Limb (tissue), 2 donors: ENCODE results near the gene RANGAP1.

ENCODE experiments used
- DNase-seq, 2 donors: peaks; one replicate each; pipeline ENCODE4 v3.0.0-alpha.2; 2016; ENCODE audit errors: extremely low spot score in 2 of 2

RANGAP1 gene

GRCh38 chr22:41285820-41286638 is at the start of gene RANGAP1:
TSS of gene RANGAP1 (minus strand) at chr22:41286187. CDS start at chr22:41281044, 5,143 bp downstream.
- peak; percentile 98 to 99 for DNase-seq

GRCh38 chr22:41334951-41335635 is 49.1 kb upstream of the RANGAP1 start:
- DNase-seq, result no peak

GRCh38 chr22:41334215-41334614 is 48.2 kb upstream of the RANGAP1 start:
- DNase-seq, result no peak

GRCh38 chr22:41333806-41334205 is 47.8 kb upstream of the RANGAP1 start:
- DNase-seq, result no peak

- DNase-seq, result no peak
Measured at GRCh38 chr22:41332217-41332939, 46.4 kb upstream of the RANGAP1 start.

- DNase-seq, result no peak
Measured at GRCh38 chr22:41330169-41330568, 44.2 kb upstream of the RANGAP1 start.

- no peak for DNase-seq
Measured at GRCh38 chr22:41327124-41327523, 41.1 kb upstream of the RANGAP1 start.

GRCh38 chr22:41324821-41325528 is 39.0 kb upstream of the RANGAP1 start:
- no peak for DNase-seq

- no peak for DNase-seq
Measured at GRCh38 chr22:41320416-41321240, 34.6 kb upstream of the RANGAP1 start.

- no peak for DNase-seq
Measured at GRCh38 chr22:41315586-41315985, 29.6 kb upstream of the RANGAP1 start.

- no peak for DNase-seq
Measured at GRCh38 chr22:41314821-41315220, 28.8 kb upstream of the RANGAP1 start.

GRCh38 chr22:41311487-41311886 is 25.5 kb upstream of the RANGAP1 start:
- no peak for DNase-seq

GRCh38 chr22:41310336-41310735 is 24.3 kb upstream of the RANGAP1 start:
- DNase-seq, result no peak

- DNase-seq, result no peak
Measured at GRCh38 chr22:41308544-41308947, 22.6 kb upstream of the RANGAP1 start.

- no peak for DNase-seq
Measured at GRCh38 chr22:41308054-41308453, 22.1 kb upstream of the RANGAP1 start.

- no peak for DNase-seq
Measured at GRCh38 chr22:41305646-41306045, 19.7 kb upstream of the RANGAP1 start.

- no peak for DNase-seq
Measured at GRCh38 chr22:41302811-41303210, 16.8 kb upstream of the RANGAP1 start.

GRCh38 chr22:41302021-41302767 is 16.2 kb upstream of the RANGAP1 start:
- peak in 1 of 2 donors; percentile 76 for DNase-seq

- DNase-seq, result peak; percentile 81 to 86
Measured at GRCh38 chr22:41301085-41302020, 15.4 kb upstream of the RANGAP1 start, which contains the start of gene ZC3H7B. TSS of gene ZC3H7B (plus strand) at chr22:41301525. CDS start at chr22:41320661, 19,136 bp downstream.
